Esophagus squamous epithelium (tissue), 5 donors: ENCODE data around the gene CPLANE1. TPM values are rescaled to one million over a fixed set of nuclear protein-coding genes. Genes with fewer than 3 reads are reported as not detected.
"Not testable (repeated sequence)": the region's sequence is repeated elsewhere in the genome, so short reads cannot be mapped to it uniquely, and the experiment has no call there.

Experiments
- DNase-seq: peaks from one replicate; lab custom pipeline; 2025; lab: John Stamatoyannopoulos, UW
- H3K27ac ChIP-seq, 4 donors: fragments of 200-600 bp; sonication (generic); one replicate each; pipeline ENCODE4 v1.5.1; 2016 to 2019; ENCODE audit warnings: mild to moderate bottlenecking in 1 of 4
- H3K27me3 ChIP-seq, 4 donors: fragments of 200-600 bp; sonication (generic); 1 replicate in 3 of 4; 2 replicates in 1 of 4; pipeline versions ENCODE4 v1.5.1 to v1.6.0; 2017 to 2021; ENCODE audit warnings: antibody characterized with exemption in 1 of 4
- H3K36me3 ChIP-seq, 3 donors: fragments of 200-600 bp; sonication (generic); one replicate each; pipeline ENCODE4 v1.5.1; 2016 to 2019
- H3K4me1 ChIP-seq, 3 donors: fragments of 200-600 bp; sonication (generic); one replicate each; pipeline ENCODE4 v1.5.1; 2017 to 2019
- H3K4me3 ChIP-seq, 4 donors: fragments of 200-600 bp; sonication (generic); 1 replicate in 3 of 4; 2 replicates in 1 of 4; pipeline ENCODE4 v1.5.1; 2016 to 2019; ENCODE audit warnings: mild to moderate bottlenecking in 2 of 4, moderate library complexity in 1 of 4
- H3K9me3 ChIP-seq, 3 donors: fragments of 200-600 bp; sonication (generic); one replicate each; pipeline ENCODE4 v1.5.1; 2016 to 2019
- CTCF ChIP-seq, 6 experiments: fragments of 450-650 bp in 4 of 6; fragments of 200-600 bp in 2 of 6; sonication (generic) in 2 of 6; IDR thresholded peaks; one replicate each; pipeline ENCODE4 v1.5.1; 2016 to 2019; ENCODE audit warnings: antibody characterized with exemption in 6 of 6, mild to moderate bottlenecking in 4 of 6, moderate library complexity in 4 of 6
- POLR2A ChIP-seq, 4 donors: fragments of 450-650 bp; IDR thresholded peaks; one replicate each; pipeline ENCODE4 v1.6.1; 2017; ENCODE audit warnings: antibody characterized with exemption in 4 of 4, mild to moderate bottlenecking in 4 of 4, moderate library complexity in 3 of 4
- WGBS, 2 donors: methylation state at CpG; one replicate each; pipeline ENCODE4 v1.1.5; 2018; 5-methylcytosine and 5-hydroxymethylcytosine counted together
- intact Hi-C: fragments of 100-400 bp; cut with DNase I; formaldehyde crosslinking; loops from one replicate; pipeline ENCODE4 v1.15.0; 2022
- total RNA-seq, 4 donors: library from RNA; depleted of rRNA; stranded (reverse); fragments of >200 nt; gene quantifications; one replicate each; pipeline ENCODE4 v1.1.0, GENCODE V29; 2016
- donor health status: DM: yes; HTN: yes; CAD: no.

CPLANE1 gene
- total RNA-seq, 4 donors from 2014 or later = 8.0 to 17.5 (median 11.5) TPM

GRCh38 chr5:37090781-37091180 lies 158.4 kb downstream of the CPLANE1 start:
- TF ChIP-seq POLR2A (IDR thresholded peaks at IDR 0.05) = no peak
- TF ChIP-seq CTCF (IDR thresholded peaks at IDR 0.05) = no peak
- intact Hi-C loops = no loop called here
- 69 to 70% methylated on average over 2 of the region's 2 CpGs for WGBS, 2 donors

GRCh38 chr5:37090123-37090726 lies 159.0 kb downstream of the CPLANE1 start:
- Histone ChIP-seq H3K36me3 (peaks cover 0 to 6% (median 0%) of the 10 kb centered on the region in 3 donors), H3K9me3 (no peaks in the 10 kb centered on the region), H3K4me1 (no peaks in the 10 kb centered on the region), H3K4me3 (no peak overlapping the region), H3K27me3 (no peaks in the 10 kb centered on the region), H3K27ac (no peak overlapping the region)
- no peak for DNase-seq
- TF ChIP-seq POLR2A (IDR thresholded peaks at IDR 0.05) = no peak
- TF ChIP-seq CTCF (IDR thresholded peaks at IDR 0.05) = no peak
- 56 to 68% methylated on average over 7 of the region's 7 CpGs for WGBS, 2 donors
- intact Hi-C loops = no loop called here

More at GRCh38 chr5:37090781-37091180, 158.4 kb downstream of the CPLANE1 start:
- H3K36me3 ChIP-seq = peaks cover 0 to 4% (median 0%) of the 10 kb centered on the region in 3 donors
- H3K27ac ChIP-seq = no peak overlapping the region
- H3K27me3 ChIP-seq = no peaks in the 10 kb centered on the region
- H3K9me3 ChIP-seq = peaks cover 0 to 2% (median 0%) of the 10 kb centered on the region in 3 donors
- no peak overlapping the region for H3K4me3 ChIP-seq
- H3K4me1 ChIP-seq = no peaks in the 10 kb centered on the region
- no peak for DNase-seq

GRCh38 chr5:37088009-37088408 lies 161.2 kb downstream of the CPLANE1 start:
- no peak for DNase-seq
- H3K9me3 ChIP-seq = no peaks in the 10 kb centered on the region
- TF ChIP-seq POLR2A (IDR thresholded peaks at IDR 0.05) = no peak
- TF ChIP-seq CTCF (IDR thresholded peaks at IDR 0.05) = no peak
- intact Hi-C loops = no loop called here
- H3K4me3 ChIP-seq = no peak overlapping the region
- no peaks in the 10 kb centered on the region for H3K27me3 ChIP-seq
- H3K27ac ChIP-seq = no peak overlapping the region
- 81 to 87% methylated on average over 5 to 6 of the region's 6 CpGs for WGBS, 2 donors
- H3K4me1 ChIP-seq = no peaks in the 10 kb centered on the region
- H3K36me3 ChIP-seq = peaks cover 0 to 18% (median 0%) of the 10 kb centered on the region in 3 donors

- intact Hi-C loops = no loop called here
- H3K4me1 ChIP-seq = no peaks in the 10 kb centered on the region
- no peaks in the 10 kb centered on the region for H3K9me3 ChIP-seq
- no peak overlapping the region for H3K4me3 ChIP-seq
- peaks cover 0 to 18% (median 0%) of the 10 kb centered on the region in 3 donors for H3K36me3 ChIP-seq
- no peaks in the 10 kb centered on the region for H3K27me3 ChIP-seq
- 83 to 85% methylated on average over 12 of the region's 12 CpGs for WGBS, 2 donors
- TF ChIP-seq CTCF (IDR thresholded peaks at IDR 0.05) (no peak), POLR2A (IDR thresholded peaks at IDR 0.05) (no peak)
- DNase-seq = no peak
- no peak overlapping the region for H3K27ac ChIP-seq
Observed at GRCh38 chr5:37086466-37087173, 162.6 kb downstream of the CPLANE1 start.

GRCh38 chr5:37086026-37086425 lies 163.2 kb downstream of the CPLANE1 start:
- H3K4me1 ChIP-seq, H3K27ac ChIP-seq, H3K27me3 ChIP-seq, H3K9me3 ChIP-seq, H3K4me3 ChIP-seq, intact Hi-C loops, DNase-seq: not testable (repeated sequence)
- peaks cover 0 to 18% (median 0%) of the 10 kb centered on the region in 3 donors for H3K36me3 ChIP-seq
- 72 to 85% methylated on average over 1 of the region's 1 CpG for WGBS, 2 donors

GRCh38 chr5:37082977-37083376 lies 166.2 kb downstream of the CPLANE1 start:
- 88% methylated on average over 2 of the region's 2 CpGs; no CpG with 5 or more reads in 1 of the 2 donors for WGBS, 2 donors
- H3K36me3 ChIP-seq = peaks cover 0 to 37% (median 0%) of the 10 kb centered on the region in 3 donors
- H3K4me3 ChIP-seq, H3K9me3 ChIP-seq, H3K4me1 ChIP-seq, H3K27ac ChIP-seq, intact Hi-C loops, DNase-seq, H3K27me3 ChIP-seq: not testable (repeated sequence)
